GM21786 (cell line): Measurements from ENCODE around the gene OR2T33.
"Not testable (repeated sequence)": the region's sequence is repeated elsewhere in the genome, so short reads cannot be mapped to it uniquely, and the experiment has no call there.

Source experiments
- ATAC-seq: cut with Tn5 transposase; IDR thresholded peaks from one replicate; pipeline ENCODE4 v1.9.1; 2021; ENCODE audit not compliant: unreplicated experiment

OR2T33 gene

GRCh38 chr1:248277876-248278275 lies at the start of gene OR2T33:
Gene OR2T33, minus strand, starts transcription at chr1:248277976. Its CDS starts 4,162 bp downstream, at chr1:248273814.
- no peak for ATAC-seq

- no peak for ATAC-seq
These were observed 46.7 kb upstream of the OR2T33 start, which contains the start of gene OR2M7 for GRCh38 chr1:248324468-248324867. Gene OR2M7, minus strand, starts transcription at chr1:248324568. Its CDS starts 0 bp downstream, at chr1:248324568.

GRCh38 chr1:248316796-248317195 lies 39.0 kb upstream of the OR2T33 start:
- no peak for ATAC-seq

DNA sequence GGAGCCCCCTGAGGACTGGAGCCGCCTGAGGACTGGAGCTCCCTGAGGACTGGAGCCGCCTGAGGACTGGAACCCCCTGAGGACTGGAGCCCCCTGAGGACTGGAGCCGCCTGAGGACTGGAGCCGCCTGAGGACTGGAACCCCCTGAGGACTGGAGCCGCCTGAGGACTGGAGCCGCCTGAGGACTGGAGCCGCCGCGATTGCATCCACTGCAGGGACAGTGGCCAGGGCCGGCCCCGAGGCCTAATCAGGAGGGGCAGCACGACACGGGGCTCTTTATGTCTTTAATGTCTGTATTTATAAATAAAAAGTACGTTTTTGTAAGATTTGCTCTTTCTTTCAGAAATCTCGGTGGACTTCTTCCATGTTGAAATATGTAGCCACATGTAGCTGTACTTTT lies 29.0 kb upstream of the OR2T33 start:
- ATAC-seq = not testable (repeated sequence)

DNA sequence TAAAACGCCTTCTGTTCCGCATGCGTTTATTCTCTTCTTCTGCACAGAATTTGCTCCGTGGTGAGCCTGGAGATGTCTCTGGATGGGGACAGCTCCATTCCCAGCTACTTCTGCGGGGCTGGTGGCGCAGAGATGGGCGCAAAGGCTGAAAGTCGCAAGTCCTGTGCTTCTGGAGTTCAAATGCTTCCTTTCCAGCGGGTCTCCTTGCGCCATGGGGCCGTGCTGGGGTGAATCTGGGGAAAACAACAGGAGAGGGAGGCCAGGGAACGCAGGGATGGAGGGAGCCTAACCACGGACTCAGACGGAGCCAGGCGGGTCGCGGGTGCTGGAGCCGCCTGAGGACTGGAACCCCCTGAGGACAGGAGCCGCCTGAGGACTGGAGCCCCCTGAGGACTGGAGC lies 28.3 kb upstream of the OR2T33 start:
- no peak for ATAC-seq

- ATAC-seq = not testable (repeated sequence)
These were observed 27.9 kb upstream of the OR2T33 start for GRCh38 chr1:248305672-248306071.

DNA sequence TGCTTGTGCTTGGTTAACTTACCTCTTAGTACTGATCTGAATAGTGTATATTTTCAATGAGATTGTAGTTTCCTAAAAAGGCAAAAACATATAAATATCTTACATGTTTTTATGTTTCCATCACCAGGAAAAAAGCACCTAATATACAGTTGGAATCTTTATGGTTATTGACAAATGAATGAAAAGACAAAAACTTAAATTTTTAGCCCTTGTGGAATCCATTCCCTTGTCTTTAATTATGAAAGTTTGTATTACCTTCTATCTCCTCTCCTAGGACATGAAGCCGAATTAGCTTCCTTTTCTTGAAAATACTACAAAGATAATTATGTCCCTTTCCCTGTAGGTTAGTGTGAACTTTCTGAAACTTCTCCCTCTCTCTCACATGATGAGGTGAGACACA lies 25.5 kb upstream of the OR2T33 start, which contains the start of gene OR2T12:
OR2T12 (minus strand) TSS at position 101 of the 400 bp plus-strand sequence. CDS start 7,846 bp downstream, outside the sequence.
- ATAC-seq = no peak

DNA sequence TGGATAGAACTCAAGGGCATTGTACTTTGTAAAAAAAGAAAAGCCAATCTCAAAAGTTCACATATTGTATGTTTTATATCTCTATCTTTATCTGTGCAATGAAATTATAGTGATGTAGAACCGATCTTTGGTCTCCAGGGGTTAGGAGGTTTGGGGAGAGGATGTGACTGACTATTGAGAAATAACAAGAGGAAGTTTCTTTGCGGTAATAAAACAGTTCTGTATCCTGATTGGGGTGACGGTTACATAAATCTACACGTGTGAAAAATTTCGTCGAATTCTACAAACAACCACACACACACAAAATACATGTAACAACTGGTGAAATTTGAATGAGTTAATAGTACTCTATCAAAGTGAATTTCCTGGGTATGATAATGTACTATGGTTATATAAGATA lies 10.6 kb upstream of the OR2T33 start:
- no peak for ATAC-seq

DNA sequence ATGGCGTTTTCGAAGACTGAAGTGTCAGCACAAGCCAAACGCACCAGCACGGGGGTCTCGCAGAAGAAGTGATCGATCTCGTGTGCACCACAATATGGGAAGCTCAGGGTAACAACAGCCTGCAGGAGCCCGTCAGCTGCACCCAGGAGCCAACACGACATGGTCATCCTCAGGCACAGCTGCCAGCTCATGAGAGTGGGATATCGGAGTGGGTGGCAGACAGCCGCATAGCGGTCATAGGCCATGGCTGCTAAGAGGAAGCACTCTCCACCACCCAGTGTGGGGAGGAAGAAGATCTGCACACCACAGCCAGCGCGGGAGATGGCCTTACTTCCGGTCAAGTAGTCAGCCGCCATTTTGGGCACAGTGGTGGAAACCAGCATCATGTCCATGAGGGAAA lies 4.6 kb downstream of the OR2T33 start:
- ATAC-seq = not testable (repeated sequence)

DNA sequence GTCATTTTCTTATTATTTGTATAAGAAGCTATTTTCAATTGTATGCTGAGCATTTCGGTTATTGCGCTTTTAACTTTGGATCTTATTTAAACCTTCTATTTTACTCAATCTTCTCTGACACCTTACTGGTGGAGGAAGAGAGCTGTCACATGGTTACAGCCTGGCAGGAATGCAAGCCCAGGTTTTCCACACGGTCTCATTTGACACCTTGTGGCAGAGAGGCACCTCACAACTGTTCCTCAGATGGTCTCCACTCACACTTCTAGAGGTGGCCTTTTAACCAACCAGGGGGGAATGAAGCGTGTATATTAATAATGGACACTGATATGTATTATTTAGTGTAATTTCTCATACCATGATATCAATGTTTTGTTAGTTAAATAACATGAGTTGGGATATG lies 9.6 kb downstream of the OR2T33 start:
- ATAC-seq = no peak

DNA sequence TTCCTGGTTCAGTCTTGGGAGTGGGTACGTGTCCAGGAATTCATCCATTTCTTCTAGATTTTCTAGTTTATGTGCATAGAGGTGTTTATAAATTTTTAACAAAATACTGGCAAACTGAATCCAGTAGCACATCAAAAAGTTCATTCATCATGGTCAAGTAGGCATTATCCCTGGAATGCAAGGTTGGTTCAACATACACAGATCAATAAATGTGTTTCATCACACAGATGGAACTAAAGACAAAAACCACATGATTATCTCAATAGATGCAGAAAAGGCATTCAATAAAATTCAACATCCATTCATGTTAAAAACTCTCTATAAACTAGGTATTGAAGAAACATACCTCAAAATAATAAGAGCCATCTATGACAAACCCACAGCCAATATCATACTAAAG lies 18.5 kb downstream of the OR2T33 start:
- not testable (repeated sequence) for ATAC-seq

- peak; percentile 75 for ATAC-seq
These were observed 34.6 kb downstream of the OR2T33 start for GRCh38 chr1:248243204-248243603.

DNA sequence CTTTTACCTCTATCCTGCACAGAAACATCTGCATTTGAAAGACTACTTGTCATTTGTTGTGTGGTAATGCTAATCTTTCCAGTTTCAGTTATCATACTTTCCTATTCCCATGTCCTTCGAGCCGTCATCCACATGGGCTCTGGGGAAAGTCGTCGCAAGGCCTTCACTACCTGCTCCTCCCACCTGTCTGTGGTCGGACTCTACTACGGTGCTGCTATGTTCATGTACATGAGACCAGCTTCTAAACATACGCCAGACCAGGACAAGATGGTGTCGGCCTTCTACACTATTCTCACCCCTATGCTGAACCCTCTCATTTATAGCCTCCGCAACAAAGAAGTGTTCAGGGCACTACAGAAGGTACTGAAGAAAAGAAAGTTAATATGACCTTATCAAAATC lies 38.3 kb downstream of the OR2T33 start:
- no peak for ATAC-seq

DNA sequence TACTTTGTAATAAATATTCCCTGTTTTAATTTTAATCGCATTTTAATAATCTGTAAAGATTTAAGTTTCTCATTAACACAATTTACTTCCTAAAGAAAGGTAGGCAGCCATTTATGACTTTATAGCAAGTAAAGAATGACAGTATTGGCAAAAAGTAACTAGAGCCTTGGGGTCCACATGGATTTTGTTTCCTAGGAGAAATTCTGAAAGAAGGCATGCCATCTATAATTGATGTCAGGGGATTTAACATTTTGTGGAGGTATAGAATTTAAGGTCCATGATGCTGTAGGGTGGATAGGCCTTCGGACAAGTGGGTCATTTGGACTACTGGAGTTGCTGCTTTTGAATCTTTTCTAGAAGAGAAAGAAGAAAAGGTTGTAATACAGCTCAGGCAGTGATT lies 46.7 kb downstream of the OR2T33 start, which contains the start of gene OR2M4:
OR2M4 (plus strand) TSS at position 301 of the 400 bp plus-strand sequence. CDS start 7,512 bp downstream, outside the sequence.
- ATAC-seq = no peak

GRCh38 chr1:248229360-248229908 lies 48.3 kb downstream of the OR2T33 start:
- ATAC-seq = no peak

DNA sequence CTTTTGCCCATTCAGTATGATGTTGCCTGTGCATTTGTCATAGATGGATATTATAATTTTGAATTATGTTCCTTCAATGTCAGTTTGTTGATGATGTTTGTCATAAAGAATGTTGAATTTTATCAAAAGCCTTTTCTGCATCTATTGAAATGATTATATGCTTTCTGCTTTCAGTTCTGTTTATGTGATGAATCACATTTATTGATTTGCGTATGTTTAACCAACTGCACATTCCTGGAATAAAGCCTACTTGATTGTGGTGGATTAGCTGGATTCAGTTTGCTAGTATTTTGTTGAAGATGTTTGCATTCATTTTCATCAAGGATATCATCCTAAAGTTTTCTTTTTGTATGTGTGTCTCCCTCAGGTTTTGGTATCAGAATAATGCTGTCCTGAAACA lies 52.2 kb downstream of the OR2T33 start:
- no peak for ATAC-seq
